DMS 273 treated with DMSO at 0.1 percent for 48 hours (cell line): ENCODE data around the gene HTRA1.

Source experiments
- DNase-seq: peaks from one replicate; lab custom pipeline; 2025; lab: John Stamatoyannopoulos, UW

Gene HTRA1

DNA sequence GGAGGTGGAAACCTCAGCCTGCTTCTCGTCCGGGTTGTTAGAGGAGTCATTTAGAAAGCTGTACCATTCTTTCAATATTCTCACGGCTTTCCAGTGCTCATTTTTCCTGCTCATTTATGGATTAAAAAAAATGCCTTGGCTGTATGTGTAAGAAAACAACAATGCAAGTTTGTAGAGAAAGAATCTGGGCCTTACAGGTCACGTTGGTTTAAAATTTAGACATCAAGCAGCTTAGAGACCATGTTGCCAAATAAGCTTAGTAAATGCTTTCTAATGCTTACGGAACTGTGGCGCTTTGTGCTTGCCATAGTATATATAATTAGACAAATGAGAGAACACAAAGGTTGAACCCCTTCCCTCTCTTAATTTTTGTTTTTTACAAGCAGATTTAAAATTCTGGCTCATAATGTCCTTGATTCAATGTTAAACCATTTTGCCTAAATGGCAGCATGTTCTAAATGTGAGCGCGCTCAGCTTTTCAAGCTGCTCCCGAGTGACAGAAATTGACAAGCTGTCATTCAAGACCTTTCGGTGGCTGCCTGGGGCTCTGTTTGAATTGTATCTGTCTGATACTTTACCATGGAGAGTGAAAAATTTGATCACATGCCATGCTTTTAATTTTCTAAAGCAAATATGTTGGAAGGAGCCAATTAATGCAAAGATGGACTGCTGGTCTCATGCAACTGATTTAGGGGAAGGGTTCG is 5.8 kb upstream of the HTRA1 start:
- DNase-seq = no peak

DNA sequence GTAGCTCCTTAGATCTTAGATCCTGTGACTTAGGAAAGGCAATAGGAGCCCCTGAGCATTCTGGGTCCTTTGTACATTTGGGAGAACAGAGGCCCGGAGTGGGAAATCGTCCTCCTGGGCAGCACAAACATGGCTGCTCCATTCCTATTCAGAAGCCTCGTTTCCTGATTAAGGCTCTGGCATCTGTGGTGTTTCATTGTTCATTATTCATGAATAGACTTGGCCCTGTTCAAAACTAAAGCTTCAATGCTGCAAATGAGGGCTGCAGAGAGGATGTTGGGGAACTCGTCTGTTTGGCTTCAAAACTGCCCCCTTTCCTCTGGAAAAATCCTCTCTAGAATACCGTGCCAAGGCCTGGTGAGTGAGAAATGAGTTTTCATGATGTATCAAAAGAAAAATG is 3.4 kb upstream of the HTRA1 start:
- DNase-seq = no peak

DNA sequence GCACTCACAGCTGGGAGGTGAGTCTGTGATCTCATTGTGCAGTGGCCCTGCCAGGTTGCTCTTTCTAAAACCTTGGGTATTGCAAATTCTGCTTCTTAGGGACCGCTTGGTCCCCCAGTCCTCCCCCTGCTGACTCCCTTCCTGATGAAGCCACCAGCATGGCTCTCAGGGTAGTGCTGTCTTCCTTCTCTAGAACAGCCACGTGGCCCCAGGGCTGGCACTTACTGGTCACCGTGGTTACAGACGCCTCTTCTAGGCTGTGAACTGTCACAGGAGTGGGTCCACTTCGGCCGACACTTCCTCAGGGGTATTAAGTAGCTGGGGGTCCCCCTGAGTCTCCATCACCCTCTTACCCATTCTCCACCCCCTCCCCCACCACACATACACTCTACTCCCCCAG is 2.7 kb upstream of the HTRA1 start:
- no peak for DNase-seq

DNA sequence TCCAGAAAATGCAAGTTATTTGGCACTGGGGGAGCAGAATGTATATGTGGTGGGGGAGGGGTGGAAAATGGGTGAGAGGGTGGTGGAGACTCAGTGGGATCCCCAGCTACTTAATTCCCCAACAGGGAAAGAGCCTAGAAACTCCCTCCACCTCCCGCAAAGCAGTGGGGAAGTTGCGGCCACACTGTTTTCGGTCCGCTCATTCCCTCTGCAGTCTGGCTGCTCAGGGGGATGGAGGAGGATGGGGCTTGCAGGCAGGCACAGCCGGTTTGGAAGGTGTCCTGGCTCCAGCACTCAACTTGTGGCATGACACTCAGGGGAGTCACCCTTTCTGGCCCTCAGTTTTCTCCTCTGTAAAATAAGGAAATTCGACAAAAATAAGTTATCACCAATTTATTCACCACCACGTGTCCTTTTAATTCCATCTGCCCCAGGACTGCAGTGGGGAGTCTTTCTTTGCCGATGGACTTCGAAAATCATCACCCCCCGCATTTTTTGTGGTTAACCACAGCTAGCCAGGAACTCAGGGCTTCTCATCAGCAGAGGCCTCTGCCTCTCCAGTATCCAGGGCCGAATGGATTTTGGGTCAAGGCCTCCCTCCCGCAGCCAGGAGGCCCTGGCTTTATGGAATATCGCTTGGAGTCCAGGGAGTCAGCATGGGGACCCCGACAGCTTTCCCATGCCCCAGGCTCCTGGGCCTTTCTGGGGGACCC is 1.6 kb upstream of the HTRA1 start:
- DNase-seq = no peak

DNA sequence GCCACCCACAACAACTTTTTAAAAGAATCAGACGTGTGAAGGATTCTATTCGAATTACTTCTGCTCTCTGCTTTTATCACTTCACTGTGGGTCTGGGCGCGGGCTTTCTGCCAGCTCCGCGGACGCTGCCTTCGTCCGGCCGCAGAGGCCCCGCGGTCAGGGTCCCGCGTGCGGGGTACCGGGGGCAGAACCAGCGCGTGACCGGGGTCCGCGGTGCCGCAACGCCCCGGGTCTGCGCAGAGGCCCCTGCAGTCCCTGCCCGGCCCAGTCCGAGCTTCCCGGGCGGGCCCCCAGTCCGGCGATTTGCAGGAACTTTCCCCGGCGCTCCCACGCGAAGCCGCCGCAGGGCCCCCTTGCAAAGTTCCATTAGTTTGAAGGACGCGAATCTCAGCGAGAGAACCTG is 461 bp upstream of the HTRA1 start:
- DNase-seq = no peak

DNA sequence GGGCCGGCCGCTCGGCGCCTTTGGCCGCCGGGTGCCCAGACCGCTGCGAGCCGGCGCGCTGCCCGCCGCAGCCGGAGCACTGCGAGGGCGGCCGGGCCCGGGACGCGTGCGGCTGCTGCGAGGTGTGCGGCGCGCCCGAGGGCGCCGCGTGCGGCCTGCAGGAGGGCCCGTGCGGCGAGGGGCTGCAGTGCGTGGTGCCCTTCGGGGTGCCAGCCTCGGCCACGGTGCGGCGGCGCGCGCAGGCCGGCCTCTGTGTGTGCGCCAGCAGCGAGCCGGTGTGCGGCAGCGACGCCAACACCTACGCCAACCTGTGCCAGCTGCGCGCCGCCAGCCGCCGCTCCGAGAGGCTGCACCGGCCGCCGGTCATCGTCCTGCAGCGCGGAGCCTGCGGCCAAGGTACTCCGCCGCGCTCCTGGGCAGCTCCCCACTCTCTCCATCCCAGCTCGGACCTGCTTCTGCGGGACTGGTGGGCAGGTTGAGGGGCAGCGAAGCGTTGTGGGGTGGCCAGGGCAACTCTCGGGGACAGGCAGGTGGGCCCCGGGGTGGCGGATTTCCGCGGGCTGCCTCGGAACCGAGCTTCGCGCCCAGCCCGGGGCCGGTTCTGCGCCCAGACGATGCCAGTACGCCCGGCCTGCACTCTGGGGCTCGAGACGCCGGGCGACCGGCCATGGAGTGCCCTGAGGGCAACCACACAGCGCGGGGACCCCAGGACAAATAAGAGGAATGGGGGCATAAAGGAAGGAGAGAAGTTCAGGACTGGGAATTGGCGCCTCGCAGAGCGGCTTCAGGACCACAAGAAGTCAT is 578 bp downstream of the HTRA1 start:
- no peak for DNase-seq

DNA sequence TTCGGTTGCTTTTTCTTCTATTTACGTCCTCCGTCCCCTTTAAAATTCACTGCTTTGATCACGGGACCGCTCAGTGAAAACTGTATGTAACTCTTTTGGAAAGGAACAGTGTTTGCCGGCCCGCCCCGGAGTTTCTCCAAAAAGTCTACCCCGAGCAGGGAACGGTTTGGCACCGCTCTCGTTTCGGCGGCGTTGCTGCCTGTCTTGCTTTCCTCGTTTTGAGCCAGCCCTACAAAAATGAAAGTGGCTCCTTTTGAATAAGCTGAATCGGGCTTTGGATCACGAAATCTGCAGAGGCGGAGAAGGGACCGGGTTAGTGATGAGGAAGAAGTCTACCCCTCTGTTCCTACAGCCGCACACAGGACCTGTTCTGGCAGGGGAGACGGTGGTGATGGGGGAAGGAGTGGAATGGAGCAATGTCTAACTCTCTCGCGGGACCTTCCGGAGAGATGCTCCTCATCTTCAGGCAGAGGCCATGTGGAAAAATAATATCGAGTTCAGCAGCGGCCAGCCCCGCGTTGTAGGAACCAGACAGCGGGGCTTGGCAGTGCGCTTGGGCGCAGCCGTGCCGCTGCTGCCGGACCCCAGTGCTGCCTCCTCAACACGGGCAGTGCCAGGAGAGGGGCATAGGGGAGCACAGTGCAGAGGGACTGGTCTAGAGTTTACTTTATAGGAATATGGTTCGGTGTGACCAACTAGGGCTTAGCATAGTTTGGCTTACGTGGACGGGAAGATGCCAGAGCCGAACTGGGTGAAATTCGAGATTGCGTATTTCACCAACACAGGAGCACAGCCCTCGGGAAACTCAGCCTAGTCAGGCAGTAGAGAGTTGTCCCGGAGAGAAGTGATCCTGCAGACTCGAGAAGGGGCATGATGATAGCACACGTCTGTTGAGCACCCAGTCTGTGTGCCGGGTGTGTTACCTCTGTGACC is 1.4 kb downstream of the HTRA1 start:
- DNase-seq = no peak

DNA sequence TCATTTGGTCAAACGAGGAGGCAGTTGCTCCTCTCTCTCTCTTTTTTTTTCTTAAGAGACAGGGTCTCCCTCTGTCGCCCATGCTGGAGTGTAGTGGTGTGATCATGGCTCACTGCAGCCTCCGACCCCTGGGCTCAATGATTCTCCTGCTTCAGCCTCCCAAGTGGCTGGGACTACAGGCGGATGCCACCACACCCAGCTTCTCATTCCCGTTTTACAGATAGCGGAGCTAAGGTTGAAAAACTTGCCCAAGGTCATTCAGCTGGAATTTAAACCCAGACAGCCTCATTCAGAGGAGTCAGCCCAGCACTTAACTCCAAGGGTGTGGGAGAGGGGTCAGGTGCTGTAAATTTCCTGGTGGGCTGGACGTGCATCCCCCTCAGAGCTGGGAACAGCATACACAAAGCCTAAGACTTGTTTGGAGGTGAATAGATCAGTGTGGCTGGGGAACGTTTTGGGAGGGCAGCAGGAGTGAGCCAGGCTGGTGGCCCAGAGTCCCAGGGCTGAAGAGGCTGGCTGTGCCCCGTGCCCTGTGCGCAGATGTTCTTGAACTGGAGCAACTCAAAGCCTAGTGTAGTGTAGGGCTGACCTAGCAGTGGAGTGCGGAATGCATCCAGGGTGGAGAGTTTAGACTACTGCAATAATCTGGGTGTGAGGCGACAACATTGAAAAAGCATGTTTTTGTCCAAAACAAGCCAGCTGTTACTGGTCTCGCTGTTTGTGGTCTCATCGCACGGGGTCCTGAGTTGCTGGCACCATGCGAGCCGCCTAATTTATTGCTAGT is 2.3 kb downstream of the HTRA1 start:
- no peak for DNase-seq

DNA sequence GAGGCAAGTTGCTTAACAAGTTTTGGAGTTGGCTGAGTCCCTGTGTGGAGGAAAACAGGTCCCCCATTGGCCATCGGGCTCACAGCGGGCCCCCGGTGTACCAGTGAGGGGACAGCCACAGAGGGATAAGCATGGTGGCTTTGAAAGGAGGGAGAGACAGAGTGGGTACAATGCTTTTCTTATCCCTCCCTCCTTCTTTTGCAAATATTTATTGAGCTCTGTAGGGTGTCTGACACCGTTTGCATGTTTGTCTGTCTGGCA is 2.8 kb downstream of the HTRA1 start:
- DNase-seq = no peak

DNA sequence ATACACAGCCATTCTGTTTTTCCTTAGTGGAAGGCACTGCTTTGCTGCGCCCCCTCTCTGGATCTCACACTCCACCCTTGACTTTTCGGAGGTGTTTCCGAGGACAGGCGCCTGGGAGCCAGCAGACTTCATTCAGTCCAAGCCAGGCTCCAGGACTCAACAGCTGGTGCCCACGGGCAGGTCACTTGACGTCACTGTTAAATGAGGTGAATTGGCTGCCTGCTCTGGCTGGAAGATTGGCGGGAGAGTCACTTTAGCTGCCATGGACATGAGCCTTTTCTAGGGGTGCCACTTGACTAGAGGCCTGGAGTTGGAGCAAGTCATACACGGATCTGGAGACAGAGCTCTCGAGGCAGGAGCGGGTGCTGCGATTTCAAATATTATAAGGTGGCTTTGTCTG is 3.2 kb downstream of the HTRA1 start:
- no peak for DNase-seq

DNA sequence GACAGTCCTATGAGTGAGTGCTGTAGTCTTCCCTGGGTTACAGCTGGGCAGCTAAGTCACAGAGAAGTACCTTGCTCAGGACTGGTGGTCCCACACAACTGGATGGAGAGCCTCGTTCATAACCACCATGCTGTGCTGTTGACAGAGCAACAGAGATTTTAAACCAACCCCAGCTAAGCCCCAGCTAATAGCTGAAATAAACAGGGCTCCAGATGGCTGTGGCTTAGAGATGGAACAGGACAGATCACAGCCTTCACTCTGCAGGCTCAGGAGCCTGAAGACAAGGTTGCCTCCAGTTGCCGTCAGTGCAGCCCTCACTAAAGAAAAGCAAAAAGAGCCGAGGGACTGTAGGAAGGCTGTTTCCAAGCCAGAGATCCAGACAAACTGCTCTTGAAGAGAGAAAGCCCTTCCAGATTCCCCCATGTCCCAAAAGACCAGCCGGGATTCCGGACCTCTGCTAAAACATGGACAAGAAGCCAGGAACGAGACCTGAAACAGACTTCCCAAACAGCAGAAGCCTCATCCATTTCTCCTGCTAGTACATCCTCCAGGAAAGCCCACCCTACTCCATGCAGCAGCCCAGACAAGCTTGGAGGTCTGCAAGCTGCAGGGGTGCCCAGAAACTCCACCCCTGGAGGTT is 4.2 kb downstream of the HTRA1 start:
- DNase-seq = no peak

DNA sequence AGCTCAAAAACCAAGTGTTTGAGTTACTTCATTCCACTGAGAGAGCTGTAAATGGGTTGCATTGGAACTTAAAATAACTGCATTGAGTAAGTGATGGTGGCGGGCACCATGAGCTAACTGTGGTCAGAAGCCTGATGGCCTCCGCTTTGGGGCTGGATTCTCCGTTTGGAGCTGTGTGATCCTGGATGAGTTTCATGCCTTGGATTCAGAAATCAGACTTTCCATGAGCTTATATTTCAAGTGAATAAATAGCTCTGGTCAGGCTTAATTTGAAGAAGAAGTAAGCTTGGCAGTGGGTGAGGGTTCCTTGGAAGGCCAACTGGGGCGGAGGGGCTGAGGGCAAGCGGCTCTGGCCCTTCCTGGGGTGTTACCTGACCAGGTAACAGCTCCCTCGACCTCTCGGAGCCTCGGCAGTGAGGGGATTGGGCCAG is 5.6 kb downstream of the HTRA1 start:
- no peak for DNase-seq

DNA sequence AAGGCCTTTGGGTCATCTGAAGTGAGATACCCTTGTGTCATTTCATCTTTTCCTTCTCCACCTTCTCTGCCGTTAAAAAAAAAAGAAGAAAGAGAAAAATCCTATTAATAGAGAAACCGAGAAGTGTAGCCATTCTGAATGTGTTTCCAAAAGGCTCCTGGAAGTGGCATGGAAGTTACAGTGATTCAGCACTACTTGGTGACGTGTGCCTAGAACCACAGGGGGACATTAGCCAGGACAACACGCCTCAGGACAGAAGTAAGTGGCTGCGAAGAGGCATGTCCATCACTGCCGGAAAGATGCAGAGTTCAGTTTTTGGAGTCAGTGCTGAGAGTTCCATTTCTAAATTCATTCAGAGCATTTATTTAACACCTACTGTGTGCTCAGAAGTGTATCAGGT is 6.3 kb downstream of the HTRA1 start:
- DNase-seq = no peak

DNA sequence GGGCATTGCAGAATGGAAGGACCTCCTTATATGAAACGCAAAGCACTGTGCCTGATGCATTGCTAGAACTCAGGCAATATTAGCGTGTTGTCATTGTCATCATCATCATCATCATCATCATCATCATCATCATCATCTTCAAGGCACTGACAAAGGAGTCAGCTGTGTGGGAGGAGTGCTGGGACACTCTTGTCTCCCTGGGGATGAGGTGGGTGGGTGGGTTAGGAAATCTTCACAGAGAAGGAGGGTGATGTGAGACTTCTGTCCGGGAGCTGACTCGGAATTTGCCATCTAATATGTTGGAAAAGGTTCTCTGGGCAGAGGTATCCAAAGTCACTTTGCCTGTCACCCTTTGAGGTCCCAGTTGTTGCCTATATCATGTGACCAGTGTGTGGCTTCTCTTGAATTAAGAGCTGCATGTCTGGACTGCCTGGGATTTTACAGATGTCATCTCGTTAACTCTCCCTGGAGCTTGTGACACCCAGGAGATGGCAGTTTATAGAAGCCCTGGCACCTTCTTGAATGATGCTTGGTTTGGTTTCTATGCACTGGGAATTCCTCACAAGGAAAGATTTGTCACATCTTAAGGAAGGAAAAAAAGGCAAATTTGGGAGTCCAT is 7.1 kb downstream of the HTRA1 start:
- no peak for DNase-seq

DNA sequence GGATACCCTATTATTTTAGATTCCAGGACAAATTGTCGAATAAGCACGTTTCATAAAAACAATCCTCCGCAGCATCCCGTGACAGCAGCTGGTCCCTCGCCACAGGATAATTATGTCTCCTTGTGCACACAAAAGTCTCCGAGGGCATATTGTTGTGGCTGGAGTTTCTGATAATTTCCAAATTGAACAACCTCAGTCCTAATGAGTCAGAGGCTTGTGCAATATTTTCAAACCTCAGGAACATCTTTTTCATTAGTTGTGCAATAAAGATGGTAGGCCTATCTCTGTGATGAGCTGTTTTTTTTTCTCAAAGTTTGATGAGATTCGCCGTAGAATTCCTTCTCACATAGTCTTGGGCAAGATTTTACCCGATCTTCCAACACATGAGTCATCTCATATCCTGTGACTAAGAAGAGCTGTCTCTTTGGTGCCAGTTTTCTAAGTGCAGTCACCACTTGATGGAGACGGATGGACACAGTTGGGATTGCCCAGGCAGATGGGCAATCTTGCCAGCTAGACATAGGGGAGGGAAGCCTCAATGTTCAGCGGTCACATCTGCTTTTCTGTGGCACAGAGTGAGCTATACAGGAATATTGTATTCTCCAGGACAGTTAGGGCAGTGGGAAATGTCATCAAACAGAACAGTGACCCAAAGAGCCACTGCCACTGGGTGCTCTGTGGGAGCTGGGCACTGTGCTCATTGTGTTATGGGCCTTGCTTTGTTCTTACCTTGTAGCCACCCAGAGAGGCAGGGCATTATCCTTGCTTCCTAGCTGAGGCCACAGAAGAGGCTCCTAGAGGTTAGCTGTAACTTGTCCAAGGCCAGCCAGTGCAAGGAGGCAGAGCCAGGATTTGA is 7.8 kb downstream of the HTRA1 start:
- no peak for DNase-seq

DNA sequence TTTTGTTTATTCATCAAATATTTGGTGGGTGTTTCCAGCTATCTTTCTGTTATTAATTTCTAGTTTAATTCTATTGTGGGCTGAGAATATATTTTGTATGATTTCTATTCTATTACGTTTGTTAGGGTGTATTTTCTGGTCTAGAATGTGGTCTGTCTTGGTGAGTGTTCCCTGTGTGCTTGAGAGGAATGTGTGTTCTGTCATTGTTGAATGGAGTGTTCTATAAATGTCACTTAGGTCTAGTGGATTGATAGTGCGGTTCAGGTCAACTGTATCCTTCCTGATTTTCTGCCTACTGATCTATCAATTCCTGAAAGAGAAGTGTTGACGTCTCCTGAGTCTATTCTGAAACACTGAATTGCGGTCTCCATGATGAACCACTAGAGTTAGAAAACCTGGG is 8.5 kb downstream of the HTRA1 start:
- DNase-seq = no peak

DNA sequence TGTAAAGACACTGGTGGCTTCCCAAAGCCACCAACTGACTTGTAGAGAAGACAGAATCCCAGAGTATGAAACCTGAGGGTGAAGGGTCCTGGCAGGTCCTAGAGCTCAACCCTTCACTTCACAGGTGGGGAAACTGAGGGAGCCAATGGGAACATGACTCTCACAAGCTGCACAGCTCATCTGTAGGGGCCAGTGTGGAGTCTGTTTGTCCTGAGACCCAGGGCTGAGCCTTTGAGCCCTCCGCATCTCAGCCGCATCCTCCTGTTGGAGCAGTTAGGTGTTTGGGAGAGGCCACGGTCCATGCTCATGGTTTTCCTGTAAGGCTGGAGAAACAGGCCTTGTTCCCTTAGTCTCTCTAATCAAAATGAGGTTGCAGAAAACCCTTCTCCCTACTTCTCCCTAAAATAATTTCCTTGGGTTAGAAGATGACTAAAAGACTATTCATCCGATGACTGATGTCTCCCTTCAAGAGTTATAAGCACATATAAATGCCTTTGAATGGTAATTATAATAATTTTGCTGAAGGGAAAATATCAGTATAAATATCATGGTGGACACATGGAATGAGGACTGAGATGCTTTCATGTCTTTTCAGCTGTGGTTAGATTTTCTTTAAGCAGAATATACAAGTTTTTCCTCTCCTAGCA is 10.3 kb downstream of the HTRA1 start:
- DNase-seq = no peak

DNA sequence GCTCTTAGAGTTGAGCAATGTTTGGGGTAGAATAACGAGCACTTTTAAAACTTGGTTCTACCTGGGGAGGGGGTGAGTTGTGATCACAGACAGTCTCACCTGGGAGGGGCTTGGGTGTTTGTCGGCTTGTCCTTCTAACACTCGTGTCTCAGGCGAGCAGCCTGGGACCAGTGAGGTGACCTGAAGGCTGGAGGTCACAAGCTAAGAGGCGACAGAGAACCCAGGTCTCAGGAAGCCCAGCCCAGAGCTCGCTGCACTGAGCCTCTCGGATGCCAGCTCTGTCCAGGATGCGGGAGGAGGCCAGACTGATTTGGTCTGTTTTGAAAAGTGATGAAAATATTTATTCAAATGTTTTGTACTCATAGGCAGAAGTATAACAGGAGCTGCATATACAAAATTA is 11.8 kb downstream of the HTRA1 start:
- no peak for DNase-seq
